T-helper 2 cell treated with Interferon-gamma antibody and Interleukin-4, amounts not matched to agents 5 μg/mL and 100 μg/mL, for 36 hours (primary cell): ENCODE data around the gene GINS1.
A peak's percentile ranks its signal among the peaks of the same experiment; 100 is the strongest.
"Not testable (repeated sequence)": the region's sequence is repeated elsewhere in the genome, so short reads cannot be mapped to it uniquely, and the experiment has no call there.

Experiments
- DNase-seq: peaks from one replicate; pipeline ENCODE4 v3.0.0; 2021; ENCODE audit warnings: low spot score
- H3K27ac Mint-ChIP-seq: one replicate; pipeline ENCODE4 v1.8.0; 2021; ENCODE audit warnings: mild to moderate bottlenecking, mixed read lengths
- H3K27me3 Mint-ChIP-seq: one replicate; pipeline ENCODE4 v1.8.0; 2021; ENCODE audit warnings: low read depth, mixed read lengths
- H3K36me3 Mint-ChIP-seq: one replicate; pipeline ENCODE4 v1.8.0; 2021; ENCODE audit warnings: low read depth, mixed read lengths
- H3K4me1 Mint-ChIP-seq: one replicate; pipeline ENCODE4 v1.8.0; 2021; ENCODE audit warnings: low read depth, mixed read lengths
- H3K4me3 Mint-ChIP-seq: one replicate; pipeline ENCODE4 v1.8.0; 2022; ENCODE audit warnings: mild to moderate bottlenecking, moderate library complexity, mixed read lengths
- H3K9me3 Mint-ChIP-seq: one replicate; pipeline ENCODE4 v1.8.0; 2021; ENCODE audit warnings: mixed read lengths

GINS1 gene

DNA sequence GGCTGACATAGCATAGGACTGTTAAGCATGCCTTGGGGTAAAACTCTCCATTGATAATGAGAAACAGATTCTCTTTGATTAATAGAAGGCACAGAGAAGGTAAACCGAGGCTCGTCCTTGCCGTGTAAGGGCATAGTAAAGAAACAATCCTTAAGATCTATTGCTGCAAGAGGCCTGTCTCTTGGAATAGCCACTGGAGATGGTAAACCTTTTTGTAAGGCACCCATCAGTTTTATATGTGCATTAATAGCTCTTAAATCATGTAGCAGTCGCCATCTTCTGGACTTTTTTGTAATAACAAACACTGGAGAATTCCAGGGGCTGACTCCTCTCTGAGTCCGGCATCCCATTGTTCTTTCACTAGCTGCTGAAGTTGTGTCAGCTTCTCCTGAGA, 8.4 kb upstream of the GINS1 start:
- Mint-ChIP-seq H3K36me3 (peaks cover 3% of the 10 kb centered on the region), H3K4me1 (peaks cover under 1% of the 10 kb centered on the region), H3K4me3 (no peak overlapping the region), H3K27me3 (peaks cover 7% of the 10 kb centered on the region), H3K9me3 (peaks cover 22% of the 10 kb centered on the region), H3K27ac (no peak overlapping the region)
- DNase-seq = no peak

- DNase-seq, H3K27ac Mint-ChIP-seq, H3K27me3 Mint-ChIP-seq, H3K36me3 Mint-ChIP-seq, H3K4me3 Mint-ChIP-seq, H3K4me1 Mint-ChIP-seq: not testable (repeated sequence)
- H3K9me3 Mint-ChIP-seq = peaks cover 24% of the 10 kb centered on the region
Observed at GRCh38 chr20:25400291-25400732, 7.2 kb upstream of the GINS1 start.

DNA sequence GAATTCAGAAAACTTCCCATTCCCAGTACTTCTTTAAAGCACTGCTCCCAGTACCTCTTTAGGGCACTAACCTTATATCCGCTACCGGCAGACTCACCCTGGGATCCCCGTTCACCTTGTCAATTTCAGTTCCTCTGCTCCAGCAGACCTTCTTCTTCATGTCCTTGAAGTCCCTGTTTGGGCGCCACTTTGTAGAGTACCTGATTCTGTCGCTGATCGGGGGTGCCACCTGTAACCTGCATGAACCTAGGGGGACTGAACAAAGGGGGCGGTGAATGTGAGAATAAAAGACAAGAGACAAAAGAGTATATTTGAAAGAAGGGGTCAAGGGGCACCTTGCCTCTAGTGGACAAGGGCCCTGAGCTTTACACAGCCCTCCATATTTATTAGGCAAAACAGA, 4.9 kb upstream of the GINS1 start:
- Mint-ChIP-seq H3K4me1 (peaks cover 7% of the 10 kb centered on the region), H3K27me3 (peaks cover 7% of the 10 kb centered on the region), H3K36me3 (peaks cover 3% of the 10 kb centered on the region), H3K9me3 (peaks cover 24% of the 10 kb centered on the region), H3K27ac (no peak overlapping the region), H3K4me3 (no peak overlapping the region)
- no peak for DNase-seq

- H3K4me3 Mint-ChIP-seq = peak overlapping the region; percentile 93
- no peak for DNase-seq
- H3K27ac Mint-ChIP-seq = peak overlapping the region; percentile 93
- peaks cover 9% of the 10 kb centered on the region for H3K9me3 Mint-ChIP-seq
- no peaks in the 10 kb centered on the region for H3K27me3 Mint-ChIP-seq
- H3K4me1 Mint-ChIP-seq = peaks cover 19% of the 10 kb centered on the region
- H3K36me3 Mint-ChIP-seq = peaks cover 5% of the 10 kb centered on the region
Observed at GRCh38 chr20:25408170-25408547, 686 bp downstream of the GINS1 start.

GRCh38 chr20:25408890-25409289, 1.4 kb downstream of the GINS1 start:
- DNase-seq = no peak
- Mint-ChIP-seq H3K36me3 (peaks cover 7% of the 10 kb centered on the region), H3K4me3 (peak overlapping the region; percentile 93), H3K27ac (peak overlapping the region; percentile 27), H3K4me1 (peaks cover 19% of the 10 kb centered on the region), H3K27me3 (no peaks in the 10 kb centered on the region), H3K9me3 (peaks cover 4% of the 10 kb centered on the region)

- H3K36me3 Mint-ChIP-seq = peaks cover 32% of the 10 kb centered on the region
- no peak for DNase-seq
- no peak overlapping the region for H3K27ac Mint-ChIP-seq
- H3K27me3 Mint-ChIP-seq = no peaks in the 10 kb centered on the region
- no peak overlapping the region for H3K4me3 Mint-ChIP-seq
- peaks cover 2% of the 10 kb centered on the region for H3K4me1 Mint-ChIP-seq
- H3K9me3 Mint-ChIP-seq = no peaks in the 10 kb centered on the region
Observed at GRCh38 chr20:25418776-25419175, 11.3 kb downstream of the GINS1 start.

GRCh38 chr20:25421102-25421501, 13.6 kb downstream of the GINS1 start:
- no peaks in the 10 kb centered on the region for H3K9me3 Mint-ChIP-seq
- H3K27ac Mint-ChIP-seq = no peak overlapping the region
- H3K27me3 Mint-ChIP-seq = no peaks in the 10 kb centered on the region
- peaks cover 8% of the 10 kb centered on the region for H3K4me1 Mint-ChIP-seq
- no peak overlapping the region for H3K4me3 Mint-ChIP-seq
- peaks cover 39% of the 10 kb centered on the region for H3K36me3 Mint-ChIP-seq
- DNase-seq = no peak

DNA sequence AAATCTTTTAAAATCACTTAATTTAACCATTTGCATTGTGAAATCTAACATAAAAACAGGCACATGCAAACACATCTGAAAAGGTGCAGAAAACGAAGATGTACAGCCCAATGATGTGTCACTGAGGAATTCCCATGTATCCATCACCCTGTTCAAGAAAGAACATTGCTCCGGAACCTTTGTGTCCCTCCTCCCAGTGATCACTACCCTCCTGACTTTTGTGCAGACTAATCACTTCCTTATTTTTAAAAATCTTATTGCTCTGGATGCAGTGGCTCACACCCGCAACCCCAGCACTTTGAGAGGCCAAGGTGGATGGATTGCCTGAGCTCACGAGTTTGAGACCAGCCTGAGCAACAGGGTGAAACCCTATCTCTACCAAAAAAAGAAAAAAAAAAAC, 14.6 kb downstream of the GINS1 start:
- Mint-ChIP-seq H3K9me3 (no peaks in the 10 kb centered on the region), H3K27me3 (no peaks in the 10 kb centered on the region), H3K27ac (no peak overlapping the region), H3K4me3 (no peak overlapping the region), H3K36me3 (peaks cover 44% of the 10 kb centered on the region), H3K4me1 (peaks cover 8% of the 10 kb centered on the region)
- DNase-seq = no peak

DNA sequence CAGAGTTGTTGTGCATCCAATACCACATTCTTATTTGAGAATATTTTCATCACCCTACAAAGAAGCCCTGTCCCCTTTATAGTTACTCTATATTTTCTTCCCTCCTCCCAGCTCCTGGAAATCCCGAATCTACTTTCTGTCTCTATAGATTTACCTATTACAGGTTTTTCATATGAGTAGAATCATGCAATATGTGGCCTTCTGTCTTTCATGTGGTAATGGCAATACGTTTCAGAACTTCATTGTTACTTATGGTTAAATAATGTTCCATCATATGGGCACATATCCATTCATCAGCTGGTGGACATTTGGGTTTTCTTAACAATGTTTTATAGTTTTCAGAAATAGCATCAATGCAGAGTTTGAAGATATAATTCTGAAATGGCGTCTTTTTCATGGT, 17.1 kb downstream of the GINS1 start:
- Mint-ChIP-seq H3K4me1 (peaks cover 6% of the 10 kb centered on the region), H3K27ac (no peak overlapping the region), H3K9me3 (peaks cover 3% of the 10 kb centered on the region), H3K27me3 (no peaks in the 10 kb centered on the region), H3K36me3 (peaks cover 53% of the 10 kb centered on the region), H3K4me3 (no peak overlapping the region)
- DNase-seq = no peak

- no peaks in the 10 kb centered on the region for H3K9me3 Mint-ChIP-seq
- no peaks in the 10 kb centered on the region for H3K27me3 Mint-ChIP-seq
- H3K4me1 Mint-ChIP-seq = peaks cover 6% of the 10 kb centered on the region
- H3K27ac Mint-ChIP-seq = no peak overlapping the region
- DNase-seq = no peak
- H3K4me3 Mint-ChIP-seq = no peak overlapping the region
- H3K36me3 Mint-ChIP-seq = peaks cover 33% of the 10 kb centered on the region
Observed at GRCh38 chr20:25437153-25437581, 29.7 kb downstream of the GINS1 start.

GRCh38 chr20:25439328-25439727, 31.9 kb downstream of the GINS1 start:
- DNase-seq = no peak
- H3K4me1 Mint-ChIP-seq = peaks cover 6% of the 10 kb centered on the region
- no peaks in the 10 kb centered on the region for H3K9me3 Mint-ChIP-seq
- no peaks in the 10 kb centered on the region for H3K27me3 Mint-ChIP-seq
- peak overlapping the region; percentile 52 for H3K27ac Mint-ChIP-seq
- H3K4me3 Mint-ChIP-seq = no peak overlapping the region
- peaks cover 30% of the 10 kb centered on the region for H3K36me3 Mint-ChIP-seq

DNA sequence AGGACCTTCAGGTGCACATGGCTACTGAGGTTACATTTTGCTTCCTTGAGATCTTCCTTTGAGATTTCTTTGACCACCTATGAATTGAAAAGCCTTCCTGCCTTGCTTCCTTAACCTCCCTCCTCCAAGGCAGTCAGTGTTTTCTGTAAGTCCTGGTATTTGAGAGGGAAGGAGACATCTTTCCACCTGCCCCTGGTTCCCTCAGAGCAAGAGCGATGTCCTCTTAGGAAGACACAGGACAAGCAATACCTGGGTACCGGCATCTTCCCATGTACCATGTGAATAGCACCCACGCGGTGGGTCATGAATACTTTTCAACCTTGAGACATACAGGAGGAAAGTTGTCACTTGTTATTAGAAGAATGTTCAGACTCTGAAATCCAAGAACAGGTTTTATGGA, 37.1 kb downstream of the GINS1 start:
- peaks cover 11% of the 10 kb centered on the region for H3K4me1 Mint-ChIP-seq
- H3K36me3 Mint-ChIP-seq = peaks cover 50% of the 10 kb centered on the region
- no peak overlapping the region for H3K27ac Mint-ChIP-seq
- no peak for DNase-seq
- H3K4me3 Mint-ChIP-seq = no peak overlapping the region
- H3K27me3 Mint-ChIP-seq = no peaks in the 10 kb centered on the region
- H3K9me3 Mint-ChIP-seq = peaks cover 10% of the 10 kb centered on the region

DNA sequence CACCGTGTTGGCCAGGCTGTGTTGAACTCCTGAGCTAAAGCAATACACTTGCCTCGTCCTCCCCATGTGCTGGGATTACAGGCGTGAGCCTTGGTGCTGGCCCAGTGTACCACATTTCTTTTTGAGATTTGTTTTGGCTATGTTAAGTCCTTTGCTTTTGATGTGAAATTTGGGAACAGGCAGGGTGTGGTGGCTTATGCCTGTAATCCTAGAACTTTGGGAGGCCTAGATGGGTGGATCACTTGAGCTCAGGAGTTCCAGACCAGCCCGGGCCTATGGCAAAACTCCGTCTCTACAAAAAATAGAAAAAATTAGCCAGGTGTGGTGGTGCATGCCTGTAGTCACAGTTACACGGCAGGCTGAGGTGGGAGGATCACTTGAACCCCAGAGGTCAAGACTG, 40.2 kb downstream of the GINS1 start:
- no peak for DNase-seq
- Mint-ChIP-seq H3K27me3 (no peaks in the 10 kb centered on the region), H3K9me3 (peaks cover 10% of the 10 kb centered on the region), H3K27ac (no peak overlapping the region), H3K4me1 (peaks cover 11% of the 10 kb centered on the region), H3K4me3 (no peak overlapping the region), H3K36me3 (peaks cover 43% of the 10 kb centered on the region)

- Mint-ChIP-seq H3K36me3 (peaks cover 18% of the 10 kb centered on the region), H3K4me3 (no peak overlapping the region), H3K4me1 (peaks cover 6% of the 10 kb centered on the region), H3K27ac (no peak overlapping the region), H3K9me3 (peaks cover 5% of the 10 kb centered on the region), H3K27me3 (no peaks in the 10 kb centered on the region)
- DNase-seq = no peak
Observed at GRCh38 chr20:25452333-25452732, 44.9 kb downstream of the GINS1 start.

GRCh38 chr20:25453035-25453810, 45.8 kb downstream of the GINS1 start:
- Mint-ChIP-seq H3K27me3 (no peaks in the 10 kb centered on the region), H3K36me3 (peaks cover 9% of the 10 kb centered on the region), H3K4me1 (peaks cover 4% of the 10 kb centered on the region), H3K9me3 (peaks cover 4% of the 10 kb centered on the region), H3K27ac (no peak overlapping the region), H3K4me3 (no peak overlapping the region)
- no peak for DNase-seq
